Spleen (tissue), 3 donors: ENCODE data around the gene RAD51B.

Source experiments
- POLR2A ChIP-seq, 3 donors: fragments of 450-650 bp; IDR thresholded peaks; one replicate each; pipeline ENCODE4 v1.5.1; 2017; ENCODE audit warnings: antibody characterized with exemption in 3 of 3, mild to moderate bottlenecking in 1 of 3
- POLR2AphosphoS5 ChIP-seq, 3 donors: sonication (generic); formaldehyde crosslinking; IDR thresholded peaks; one replicate each; pipeline ENCODE4 v1.5.1; 2017; ENCODE audit warnings: antibody characterized with exemption in 3 of 3

DNA sequence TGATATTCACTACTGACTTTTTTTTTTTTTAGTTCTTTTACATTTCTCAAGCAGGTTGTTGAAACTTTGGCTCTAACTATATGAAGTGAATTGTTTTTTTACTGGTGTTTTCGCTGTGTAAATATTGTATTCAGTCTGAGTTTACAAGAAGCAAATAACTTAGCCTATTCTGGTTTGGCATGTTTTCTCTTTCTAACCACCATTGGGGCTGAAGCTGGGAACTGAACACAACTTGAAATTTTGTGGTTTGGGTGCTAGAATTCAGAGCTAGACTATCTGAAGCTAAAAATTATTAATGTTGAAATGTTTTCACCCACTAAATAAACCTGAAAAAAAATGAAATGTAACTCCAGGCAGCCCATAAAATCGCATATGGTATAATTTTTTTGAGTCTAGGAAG is 37.2 kb downstream of the RAD51B start:
- no peak for TF ChIP-seq POLR2AphosphoS5 (IDR thresholded peaks at IDR 0.05)
- TF ChIP-seq POLR2A (IDR thresholded peaks at IDR 0.05) = no peak
